GM12872 (cell line): ENCODE results near the gene BFSP2.

Experiments
- TF ChIP-seq, protein P1 (sequence below): IDR thresholded peaks from 3 replicates; pipeline ENCODE4 v1.5.1; 2011; ENCODE audit warnings: low read depth, mild to moderate bottlenecking, low read length, moderate library complexity; ENCODE audit not compliant: insufficient read depth

Gene BFSP2

DNA sequence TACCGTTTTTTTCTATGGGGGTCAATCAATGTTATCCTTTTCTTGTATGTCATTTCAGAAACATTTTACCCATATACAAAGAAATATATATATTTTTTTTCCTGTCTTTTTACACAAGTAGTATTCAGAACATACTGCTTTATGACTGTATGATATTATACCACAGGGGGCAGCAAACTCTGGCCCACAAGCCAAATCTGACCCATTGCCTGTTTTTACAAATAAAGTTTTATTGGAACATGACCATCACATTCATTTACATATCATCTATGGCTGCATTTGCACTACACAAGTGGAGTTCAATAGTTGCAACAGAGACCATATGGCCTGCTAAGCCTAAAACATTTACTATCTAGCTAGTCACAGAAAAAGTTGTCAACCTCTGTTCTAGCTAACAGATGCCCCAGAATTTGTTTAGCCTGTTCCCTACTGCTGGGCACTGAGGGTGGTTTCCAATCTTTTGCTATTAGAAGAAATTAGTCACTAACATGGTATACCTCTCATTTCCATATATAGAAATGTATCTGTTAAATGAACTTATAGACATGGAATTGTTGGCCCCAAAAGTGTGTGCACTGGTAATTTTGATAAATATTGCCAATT, 57.7 kb downstream of the BFSP2 start:
- TF ChIP-seq, protein P1, sequence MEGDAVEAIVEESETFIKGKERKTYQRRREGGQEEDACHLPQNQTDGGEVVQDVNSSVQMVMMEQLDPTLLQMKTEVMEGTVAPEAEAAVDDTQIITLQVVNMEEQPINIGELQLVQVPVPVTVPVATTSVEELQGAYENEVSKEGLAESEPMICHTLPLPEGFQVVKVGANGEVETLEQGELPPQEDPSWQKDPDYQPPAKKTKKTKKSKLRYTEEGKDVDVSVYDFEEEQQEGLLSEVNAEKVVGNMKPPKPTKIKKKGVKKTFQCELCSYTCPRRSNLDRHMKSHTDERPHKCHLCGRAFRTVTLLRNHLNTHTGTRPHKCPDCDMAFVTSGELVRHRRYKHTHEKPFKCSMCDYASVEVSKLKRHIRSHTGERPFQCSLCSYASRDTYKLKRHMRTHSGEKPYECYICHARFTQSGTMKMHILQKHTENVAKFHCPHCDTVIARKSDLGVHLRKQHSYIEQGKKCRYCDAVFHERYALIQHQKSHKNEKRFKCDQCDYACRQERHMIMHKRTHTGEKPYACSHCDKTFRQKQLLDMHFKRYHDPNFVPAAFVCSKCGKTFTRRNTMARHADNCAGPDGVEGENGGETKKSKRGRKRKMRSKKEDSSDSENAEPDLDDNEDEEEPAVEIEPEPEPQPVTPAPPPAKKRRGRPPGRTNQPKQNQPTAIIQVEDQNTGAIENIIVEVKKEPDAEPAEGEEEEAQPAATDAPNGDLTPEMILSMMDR: peak; percentile 37; the same call in 1 of the 3 replicates

DNA sequence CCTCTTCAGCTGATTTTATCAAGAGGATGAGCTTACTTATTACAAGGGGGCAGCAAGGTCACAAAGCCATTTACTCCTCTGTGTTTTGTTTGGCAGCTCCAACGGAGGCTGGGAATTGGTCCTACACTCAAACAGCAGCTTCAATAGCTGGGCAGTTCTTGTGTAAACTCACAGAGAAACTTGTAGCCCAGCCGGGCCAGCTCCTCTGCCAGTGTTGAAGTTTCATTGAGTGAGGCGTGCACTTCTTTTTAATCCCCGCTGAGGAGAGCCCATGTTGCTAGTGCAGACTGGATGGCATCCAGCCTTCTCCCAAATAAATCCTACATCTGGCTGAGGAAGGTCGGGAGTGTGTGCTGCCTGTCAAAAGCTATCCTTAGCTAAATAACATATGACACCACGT, 59.5 kb downstream of the BFSP2 start:
- TF ChIP-seq, protein P1: no peak

DNA sequence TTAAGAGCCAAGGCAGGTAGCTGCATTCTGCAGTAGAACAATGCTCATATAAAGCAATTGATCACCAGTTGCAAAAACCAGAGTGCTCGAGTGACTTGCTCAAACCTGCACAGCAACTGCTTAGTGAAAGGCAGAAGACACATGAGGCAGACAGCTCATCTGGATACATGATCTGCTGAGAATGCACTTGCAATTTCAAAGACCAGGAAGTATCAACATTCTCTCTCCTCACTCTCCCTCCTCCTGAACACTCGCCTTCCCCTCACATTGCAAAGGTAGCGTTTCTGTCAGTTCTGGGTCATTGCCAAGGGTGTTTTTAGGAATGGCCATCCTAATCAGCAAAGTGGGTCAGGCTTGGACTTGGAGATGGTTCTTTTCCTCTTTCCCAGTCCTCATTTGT, 61.0 kb downstream of the BFSP2 start:
- TF ChIP-seq, protein P1: no peak

DNA sequence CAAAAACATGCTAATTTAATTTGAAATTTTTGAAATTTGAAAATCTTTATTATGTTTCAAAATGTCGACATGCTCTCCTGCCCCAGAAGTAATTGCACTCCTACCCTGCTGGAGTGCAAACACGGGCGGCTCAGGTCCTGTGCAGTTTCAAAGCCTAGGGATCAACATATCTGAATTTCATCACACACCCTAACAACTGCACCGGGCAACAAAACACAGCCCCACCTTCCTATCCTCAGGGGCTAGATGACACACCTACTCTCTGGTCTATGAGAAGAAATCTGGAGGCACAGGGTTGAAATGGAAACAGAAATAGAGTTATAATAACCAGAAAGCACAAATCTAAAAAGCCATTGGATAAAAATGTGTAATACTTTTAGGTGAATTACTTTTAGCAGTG, 61.4 kb downstream of the BFSP2 start:
- TF ChIP-seq, protein P1: no peak

- TF ChIP-seq, protein P1: no peak
Measured at GRCh38 chr3:133463347-133463860, 63.5 kb downstream of the BFSP2 start.

GRCh38 chr3:133464573-133464972, 64.7 kb downstream of the BFSP2 start:
- TF ChIP-seq, protein P1: peak; percentile 46; the same call in 2 of the 3 replicates

DNA sequence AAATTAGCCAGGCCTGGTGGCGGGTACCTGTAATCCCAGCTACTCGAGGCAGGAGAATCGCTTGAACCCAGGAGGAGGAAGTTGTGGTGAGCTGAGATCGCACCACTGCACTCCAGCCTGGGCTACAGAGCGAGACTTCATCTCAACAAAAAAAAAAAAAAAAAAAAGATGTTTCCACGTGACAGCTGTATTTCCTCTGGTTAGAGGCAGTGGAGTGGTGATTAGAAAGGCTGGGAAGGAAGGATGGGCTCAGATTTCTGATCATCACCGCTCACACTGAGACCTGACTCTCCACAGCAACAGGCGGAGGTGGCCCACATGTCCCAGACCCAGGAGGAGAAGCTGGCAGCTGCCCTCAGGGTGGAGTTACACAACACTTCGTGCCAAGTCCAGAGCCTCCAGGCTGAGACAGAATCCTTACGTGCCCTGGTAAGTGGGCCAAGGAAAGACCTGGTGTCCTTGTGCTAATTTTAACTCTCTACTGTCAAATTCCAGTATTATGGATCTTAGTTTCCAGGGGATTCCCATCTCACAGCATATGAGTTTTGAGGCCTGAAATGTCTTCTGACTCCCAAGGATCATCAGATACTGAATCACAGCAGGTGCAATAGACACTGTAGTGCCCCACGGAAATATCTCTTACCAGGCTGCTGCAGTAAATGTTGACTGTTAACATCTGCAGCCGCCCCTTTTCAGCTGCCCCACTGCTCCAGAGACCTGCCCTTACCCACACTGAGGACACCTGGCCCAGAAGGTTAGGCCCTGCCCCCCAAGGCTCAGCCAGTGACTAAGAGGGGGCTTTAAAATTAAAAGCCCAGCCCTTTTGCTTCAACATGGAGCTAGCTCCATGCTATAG, 66.9 kb downstream of the BFSP2 start:
- TF ChIP-seq, protein P1: no peak
